Tongue (tissue), 1 donor: ENCODE measurements around the gene SYCE3. TPM values are rescaled to one million over a fixed set of nuclear protein-coding genes. Genes with fewer than 3 reads are reported as not detected.

Experiments
- total RNA-seq: library from RNA; depleted of rRNA; stranded (reverse); fragments of >200 nt; gene quantifications from one replicate; pipeline ENCODE4 v1.2.3, GENCODE V29; 2014

Gene SYCE3
- total RNA-seq, 1 donor from 2014 or later = not detected

Other genes starting within 250 kb of the SYCE3 start
- 7.5 TPM for gene DENND6B, start 235.9 kb downstream of the SYCE3 start, total RNA-seq
- gene PPP6R2, start 219.6 kb downstream of the SYCE3 start, total RNA-seq = 49.5 TPM
- gene SBF1, start 87.9 kb downstream of the SYCE3 start, total RNA-seq = 61.7 TPM
- gene ADM2, start 81.4 kb downstream of the SYCE3 start, total RNA-seq = 0.92 TPM
- gene MIOX, start 76.1 kb downstream of the SYCE3 start, total RNA-seq = not detected
- gene LMF2, start 55.2 kb downstream of the SYCE3 start, total RNA-seq = 30.8 TPM
- 38.9 TPM for gene NCAPH2, start 54.7 kb downstream of the SYCE3 start, total RNA-seq
- 1.3 TPM for gene SCO2, start 37.3 kb downstream of the SYCE3 start, total RNA-seq
- 11.0 TPM for gene TYMP, start 32.9 kb downstream of the SYCE3 start, total RNA-seq
- 0.10 TPM for gene KLHDC7B, start 17.0 kb downstream of the SYCE3 start, total RNA-seq
- gene CPT1B, start 15.5 kb upstream of the SYCE3 start, total RNA-seq = 57.4 TPM
- 39.2 TPM for gene CHKB, start 19.9 kb upstream of the SYCE3 start, total RNA-seq
- gene MAPK8IP2, start 37.9 kb upstream of the SYCE3 start, total RNA-seq = 1.2 TPM
- 9.6 TPM for gene ARSA, start 65.2 kb upstream of the SYCE3 start, total RNA-seq
- gene SHANK3, start 109.9 kb upstream of the SYCE3 start, total RNA-seq = 10.1 TPM
- 3.3 TPM for gene ACR, start 175.3 kb upstream of the SYCE3 start, total RNA-seq
- gene RABL2B, start 220.7 kb upstream of the SYCE3 start, total RNA-seq = 6.2 TPM